H1 (cell line): ENCODE results near the gene TGM5. TPM values are rescaled to one million over a fixed set of nuclear protein-coding genes. Genes with fewer than 3 reads are reported as not detected.
A peak's percentile ranks its signal among the peaks of the same experiment; 100 is the strongest.

Source experiments
- BACH1 ChIP-seq: IDR thresholded peaks from 2 replicates; pipeline ENCODE4 v1.6.1; 2012; ENCODE audit warnings: low read length, improper control_type of control experiment
- CTBP2 ChIP-seq: IDR thresholded peaks from 2 replicates; pipeline ENCODE4 v1.7.0; 2011; ENCODE audit warnings: borderline replicate concordance, mild to moderate bottlenecking, moderate library complexity, mixed read lengths, low read length; ENCODE audit not compliant: insufficient read depth, insufficient read length
- EGR1 ChIP-seq: IDR thresholded peaks from 2 replicates; pipeline ENCODE4 v1.6.1; 2011; ENCODE audit warnings: low read depth, low read length, borderline replicate concordance
- JUN ChIP-seq: IDR thresholded peaks from 2 replicates; pipeline ENCODE4 v1.6.1; 2011; ENCODE audit warnings: low read depth, mild to moderate bottlenecking, improper control_type of control experiment, low read length
- KDM5A ChIP-seq: fragments of 200-600 bp; IDR thresholded peaks from 2 replicates; pipeline ENCODE4 v1.7.1; 2012; ENCODE audit warnings: mild to moderate bottlenecking, low read length, inconsistent platforms, mixed read lengths
- MAFK ChIP-seq: IDR thresholded peaks from 2 replicates; pipeline ENCODE4 v1.6.1; 2012; ENCODE audit warnings: low read depth, mild to moderate bottlenecking, improper control_type of control experiment, low read length
- POU5F1 ChIP-seq: IDR thresholded peaks from 2 replicates; pipeline ENCODE4 v1.6.1; 2011; ENCODE audit warnings: low read depth, mild to moderate bottlenecking, low read length, moderate library complexity
- RFX5 ChIP-seq: IDR thresholded peaks from 2 replicates; pipeline ENCODE4 v1.6.1; 2011; ENCODE audit warnings: low read depth, low read length, improper control_type of control experiment, borderline replicate concordance
- RXRA ChIP-seq: IDR thresholded peaks from 2 replicates; pipeline ENCODE4 v1.6.1; 2011; ENCODE audit warnings: low read depth, mild to moderate bottlenecking, low read length, moderate library complexity; ENCODE audit not compliant: insufficient read depth
- SAP30 ChIP-seq: fragments of 300-600 bp; sonication (generic); IDR thresholded peaks from 2 replicates; pipeline ENCODE4 v1.7.1; 2012; ENCODE audit warnings: low read length, moderate library complexity, mild to moderate bottlenecking, inconsistent platforms; ENCODE audit not compliant: insufficient read depth, insufficient replicate concordance
- SRF ChIP-seq: IDR thresholded peaks from 2 replicates; pipeline ENCODE4 v1.6.1; 2011; ENCODE audit warnings: mild to moderate bottlenecking, low read depth, low read length, moderate library complexity
- SUZ12 ChIP-seq: fragments of 200-600 bp; sonication (generic); IDR thresholded peaks from 2 replicates; pipeline ENCODE4 v1.6.1; 2012; ENCODE audit warnings: mild to moderate bottlenecking, inconsistent platforms, low read length, moderate library complexity, mixed read lengths
- TAF1 ChIP-seq: IDR thresholded peaks from 2 replicates; pipeline ENCODE4 v1.6.1; 2011; ENCODE audit warnings: mild to moderate bottlenecking, low read depth, low read length
- TAF7 ChIP-seq: optimal IDR thresholded peaks from 2 replicates; pipeline ENCODE3; 2011; ENCODE audit warnings: low read depth, mild to moderate bottlenecking, inconsistent platforms, low read length, moderate library complexity, borderline replicate concordance
- TBP ChIP-seq: IDR thresholded peaks from 2 replicates; pipeline ENCODE4 v1.6.1; 2011; ENCODE audit warnings: low read depth, low read length, improper control_type of control experiment
- TCF12 ChIP-seq: IDR thresholded peaks from 2 replicates; pipeline ENCODE4 v1.6.1; 2011; ENCODE audit warnings: low read depth, mild to moderate bottlenecking, low read length
- YY1 ChIP-seq: IDR thresholded peaks from 2 replicates; pipeline ENCODE4 v1.6.1; 2011; ENCODE audit warnings: low read depth, mild to moderate bottlenecking, low read length
- ZNF274 ChIP-seq: IDR thresholded peaks from 2 replicates; pipeline ENCODE4 v1.7.0; 2012; ENCODE audit warnings: low read length, borderline replicate concordance; ENCODE audit errors: extremely low read depth
- polyA plus RNA-seq, 7 experiments: library from polyadenylated mRNA; depleted of rRNA in 3 of 7; stranded (reverse) in 5 of 7; unstranded in 2 of 7; fragments of >200 nt in 5 of 7; fragments of 200-250 nt in 2 of 7; gene quantifications; 1 replicate in 5 of 7; 2 replicates in 1 of 7; 4 replicates in 1 of 7; pipeline versions ENCODE4 v1.2.1 to v1.2.3, GENCODE V29; 2011 to 2013; ENCODE audit warnings: missing spikeins in 2 of 7, mixed read lengths in 2 of 7
- total RNA-seq: library from RNA; stranded (reverse); fragmentation: NEBNext Ultra II Directional; extraction: Animal tissue kit (Norgen Biotek cat#: 25700); gene quantifications from 2 replicates; pipeline ENCODE4 v1.2.1, GENCODE V29; 2021
- TF ChIP-seq, protein P1 (sequence below): IDR thresholded peaks from 2 replicates; pipeline ENCODE4 v1.6.1; 2012; ENCODE audit warnings: inconsistent platforms
- TF ChIP-seq, protein P2 (sequence below), 3 experiments: IDR thresholded peaks; 1 replicate in 2 of 3; 2 replicates in 1 of 3; pipeline versions ENCODE4 v1.5.1 to v1.6.1; 2011; ENCODE audit warnings: low read length in 3 of 3, mild to moderate bottlenecking in 3 of 3, inconsistent platforms in 2 of 3, low read depth in 1 of 3, moderate library complexity in 1 of 3; ENCODE audit not compliant: insufficient read depth in 1 of 3; ENCODE audit errors: control extremely low read depth in 1 of 3

Gene TGM5
- total and polyA plus RNA-seq, 2 of the 8 experiments (the other 6 are each of a cell fraction or from before 2014, with no cell fraction given), result not detected

DNA sequence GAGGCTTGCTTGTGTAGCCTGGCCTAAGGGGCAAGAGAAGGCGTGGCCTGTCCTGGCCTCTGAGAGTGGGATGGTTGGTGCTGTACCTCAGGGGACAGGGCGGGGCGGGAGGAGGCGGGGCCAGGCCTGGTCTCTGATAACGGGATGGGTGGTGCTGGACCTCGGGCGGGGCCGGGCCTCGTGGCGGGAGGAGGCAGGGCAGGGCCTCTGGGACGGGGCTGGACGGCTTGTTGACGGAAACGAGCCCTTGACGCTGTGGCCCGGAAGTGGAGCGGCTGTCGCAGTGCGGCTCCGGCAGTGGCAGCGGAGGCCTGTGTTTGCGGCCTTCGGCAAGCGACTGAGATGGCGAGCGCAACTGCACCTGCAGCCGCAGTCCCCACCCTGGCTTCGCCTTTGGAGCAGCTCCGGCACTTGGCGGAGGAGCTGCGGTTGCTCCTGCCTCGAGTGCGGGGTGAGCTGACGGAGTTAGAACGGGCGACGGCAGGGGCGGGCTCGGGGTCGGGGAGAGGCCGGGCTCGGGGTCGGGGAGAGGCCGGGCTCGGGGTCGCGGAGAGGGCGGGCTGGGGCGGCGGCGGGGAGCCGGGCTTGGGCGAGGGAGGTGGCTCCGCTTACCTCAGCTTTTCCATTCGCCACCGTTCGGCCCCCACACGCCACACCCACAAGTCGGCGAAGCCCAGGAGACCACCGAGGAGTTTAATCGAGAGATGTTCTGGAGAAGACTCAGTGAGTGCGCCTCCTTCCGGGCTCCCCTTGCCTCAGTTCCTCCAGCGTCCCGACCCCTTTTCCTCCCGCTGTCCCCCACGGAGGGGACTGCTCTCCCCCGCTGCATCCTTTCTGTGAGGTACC lies 81.3 kb downstream of the TGM5 start, which contains the start of gene CCNDBP1 (continued):
- TF ChIP-seq TAF1 (peak; percentile 76), SRF (no peak), POU5F1 (no peak), TBP (peak; percentile 72; the same call in 1 of the 2 replicates), SUZ12 (no peak), EGR1 (0 out of 2 replicates have a peak, but pooled peaks have one; percentile 42), BACH1 (no peak), SAP30 (peak; percentile 24), JUN (no peak), KDM5A (no peak), YY1 (no peak), TAF7 (no peak), TCF12 (no peak), ZNF274 (no peak), CTBP2 (no peak), MAFK (no peak), RXRA (no peak), RFX5 (no peak)
- TF ChIP-seq, protein P1, sequence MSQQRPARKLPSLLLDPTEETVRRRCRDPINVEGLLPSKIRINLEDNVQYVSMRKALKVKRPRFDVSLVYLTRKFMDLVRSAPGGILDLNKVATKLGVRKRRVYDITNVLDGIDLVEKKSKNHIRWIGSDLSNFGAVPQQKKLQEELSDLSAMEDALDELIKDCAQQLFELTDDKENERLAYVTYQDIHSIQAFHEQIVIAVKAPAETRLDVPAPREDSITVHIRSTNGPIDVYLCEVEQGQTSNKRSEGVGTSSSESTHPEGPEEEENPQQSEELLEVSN, result peak; percentile 58; the same call in 1 of the 2 replicates
- TF ChIP-seq, protein P2, sequence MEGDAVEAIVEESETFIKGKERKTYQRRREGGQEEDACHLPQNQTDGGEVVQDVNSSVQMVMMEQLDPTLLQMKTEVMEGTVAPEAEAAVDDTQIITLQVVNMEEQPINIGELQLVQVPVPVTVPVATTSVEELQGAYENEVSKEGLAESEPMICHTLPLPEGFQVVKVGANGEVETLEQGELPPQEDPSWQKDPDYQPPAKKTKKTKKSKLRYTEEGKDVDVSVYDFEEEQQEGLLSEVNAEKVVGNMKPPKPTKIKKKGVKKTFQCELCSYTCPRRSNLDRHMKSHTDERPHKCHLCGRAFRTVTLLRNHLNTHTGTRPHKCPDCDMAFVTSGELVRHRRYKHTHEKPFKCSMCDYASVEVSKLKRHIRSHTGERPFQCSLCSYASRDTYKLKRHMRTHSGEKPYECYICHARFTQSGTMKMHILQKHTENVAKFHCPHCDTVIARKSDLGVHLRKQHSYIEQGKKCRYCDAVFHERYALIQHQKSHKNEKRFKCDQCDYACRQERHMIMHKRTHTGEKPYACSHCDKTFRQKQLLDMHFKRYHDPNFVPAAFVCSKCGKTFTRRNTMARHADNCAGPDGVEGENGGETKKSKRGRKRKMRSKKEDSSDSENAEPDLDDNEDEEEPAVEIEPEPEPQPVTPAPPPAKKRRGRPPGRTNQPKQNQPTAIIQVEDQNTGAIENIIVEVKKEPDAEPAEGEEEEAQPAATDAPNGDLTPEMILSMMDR (IDR thresholded peaks at IDR 0.05; ENCODE audit: control extremely low read depth in 1 of 3, insufficient read depth in 1 of 3, low read depth in 1 of 3, low read length in 3 of 3), result peak; percentile 28 to 59 (median 56); a peak in 3 of 4 replicates
- TF ChIP-seq, all 59 proteins: peak for 16
